ENCODE data around the gene CAMK2D.

DNA sequence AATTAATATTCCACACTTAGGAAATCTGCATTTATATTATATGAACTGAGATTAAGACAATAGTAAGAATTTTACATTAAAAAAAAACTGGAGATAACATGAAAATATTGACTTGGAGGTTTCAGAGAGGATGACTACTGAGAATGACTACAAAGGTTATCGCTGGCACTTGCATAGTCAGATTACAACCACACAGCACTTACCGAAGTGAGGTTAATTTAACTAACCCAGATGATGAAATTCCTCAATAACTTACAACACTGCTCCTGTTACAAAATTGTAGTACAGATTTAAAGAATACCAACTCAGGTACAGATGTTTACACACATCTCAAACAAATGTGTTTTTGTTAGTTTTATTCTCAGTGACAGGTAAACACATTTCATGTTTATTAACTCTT lies 283.5 kb downstream of the CAMK2D start:
- TF ChIP-seq EP300 (IDR thresholded peaks at IDR 0.05), result no peak
- TF ChIP-seq POLR2AphosphoS5 (IDR thresholded peaks at IDR 0.05), result no peak

Data from stomach (tissue), 4 donors.